ENCODE results near the gene CTNND2. TPM values are rescaled to one million over a fixed set of nuclear protein-coding genes. Genes with fewer than 3 reads are reported as not detected.

Gene CTNND2
- total and polyA plus RNA-seq, 8 donors: 9.2 to 62.8 (median 43.7) TPM

DNA sequence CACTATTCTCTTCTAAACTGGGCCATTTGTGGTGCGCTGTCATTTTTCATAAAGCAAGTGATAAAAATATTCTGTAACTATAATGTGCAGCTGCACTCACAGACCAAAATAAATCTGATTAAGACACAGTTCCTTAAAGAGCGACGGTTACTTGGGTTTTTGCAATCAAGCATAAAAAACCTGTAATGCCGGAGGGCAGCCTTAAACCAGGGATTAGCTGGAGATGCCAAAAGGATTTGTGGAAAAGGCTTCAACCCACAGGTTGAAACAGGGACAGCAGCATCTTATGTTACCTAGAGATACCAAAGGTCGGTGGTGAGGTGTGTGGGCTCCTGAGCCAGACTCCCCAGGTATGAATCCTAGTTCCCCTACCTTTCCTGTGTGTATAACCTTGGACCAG is 49.3 kb downstream of the CTNND2 start:
- Histone ChIP-seq H3K4me3 (no peak overlapping the region), H3K27ac (no peak overlapping the region), H3K27me3 (no peaks in the 10 kb centered on the region), H3K9me3 (no peaks in the 10 kb centered on the region), H3K4me1 (peaks cover 0 to 17% (median 16%) of the 10 kb centered on the region in 3 donors), H3K36me3 (no peaks in the 10 kb centered on the region)
- DNase-seq (no peak), ATAC-seq (no peak), FAIRE-seq (no peak)
- TF ChIP-seq, protein P1, sequence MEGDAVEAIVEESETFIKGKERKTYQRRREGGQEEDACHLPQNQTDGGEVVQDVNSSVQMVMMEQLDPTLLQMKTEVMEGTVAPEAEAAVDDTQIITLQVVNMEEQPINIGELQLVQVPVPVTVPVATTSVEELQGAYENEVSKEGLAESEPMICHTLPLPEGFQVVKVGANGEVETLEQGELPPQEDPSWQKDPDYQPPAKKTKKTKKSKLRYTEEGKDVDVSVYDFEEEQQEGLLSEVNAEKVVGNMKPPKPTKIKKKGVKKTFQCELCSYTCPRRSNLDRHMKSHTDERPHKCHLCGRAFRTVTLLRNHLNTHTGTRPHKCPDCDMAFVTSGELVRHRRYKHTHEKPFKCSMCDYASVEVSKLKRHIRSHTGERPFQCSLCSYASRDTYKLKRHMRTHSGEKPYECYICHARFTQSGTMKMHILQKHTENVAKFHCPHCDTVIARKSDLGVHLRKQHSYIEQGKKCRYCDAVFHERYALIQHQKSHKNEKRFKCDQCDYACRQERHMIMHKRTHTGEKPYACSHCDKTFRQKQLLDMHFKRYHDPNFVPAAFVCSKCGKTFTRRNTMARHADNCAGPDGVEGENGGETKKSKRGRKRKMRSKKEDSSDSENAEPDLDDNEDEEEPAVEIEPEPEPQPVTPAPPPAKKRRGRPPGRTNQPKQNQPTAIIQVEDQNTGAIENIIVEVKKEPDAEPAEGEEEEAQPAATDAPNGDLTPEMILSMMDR (IDR thresholded peaks at IDR 0.05): no peak
- intact Hi-C loops (cut with DNase I): no loop called here
- WGBS, 2 donors: 75 to 76% methylated on average over 5 of the region's 5 CpGs

DNA sequence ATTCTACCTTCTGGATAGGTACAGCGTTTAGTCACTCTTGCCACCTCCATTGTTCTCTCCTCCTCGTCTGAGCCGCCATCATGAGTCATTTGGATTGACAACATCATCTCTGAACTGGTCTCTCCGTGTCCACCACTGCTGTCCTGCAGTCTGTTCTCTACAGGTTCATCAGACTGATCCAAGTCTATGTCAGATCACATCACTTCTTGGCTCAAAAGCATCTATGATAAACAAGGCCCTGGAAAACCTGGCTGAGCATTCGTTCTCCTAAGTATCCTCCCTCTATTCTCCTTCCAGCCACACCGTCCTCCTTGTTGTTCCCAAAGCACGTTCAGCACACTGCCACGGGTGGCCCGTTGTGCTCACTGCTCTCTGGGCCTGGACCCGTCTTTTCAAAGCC is 50.5 kb downstream of the CTNND2 start:
- ATAC-seq: no peak
- H3K27me3 ChIP-seq: no peaks in the 10 kb centered on the region
- no peak overlapping the region for H3K27ac ChIP-seq
- H3K4me1 ChIP-seq: peaks cover 0 to 17% (median 16%) of the 10 kb centered on the region in 3 donors
- H3K9me3 ChIP-seq: no peaks in the 10 kb centered on the region
- intact Hi-C loops (cut with DNase I): no loop called here
- TF ChIP-seq, protein P1 (IDR thresholded peaks at IDR 0.05): no peak
- WGBS, 2 donors: 71 to 72% methylated on average over 10 of the region's 10 CpGs
- H3K4me3 ChIP-seq: no peak overlapping the region
- FAIRE-seq: no peak
- H3K36me3 ChIP-seq: no peaks in the 10 kb centered on the region
- DNase-seq: no peak

GRCh38 chr5:11853140-11853539 is 51.1 kb downstream of the CTNND2 start:
- TF ChIP-seq, protein P1 (IDR thresholded peaks at IDR 0.05): no peak
- FAIRE-seq (no peak), DNase-seq (no peak), ATAC-seq (no peak)
- peaks cover 0 to 17% (median 16%) of the 10 kb centered on the region in 3 donors for H3K4me1 ChIP-seq
- H3K27me3 ChIP-seq: no peaks in the 10 kb centered on the region
- peak overlapping the region in 1 of 4 donors; percentile 10 for H3K27ac ChIP-seq
- H3K4me3 ChIP-seq: no peak overlapping the region
- no peaks in the 10 kb centered on the region for H3K36me3 ChIP-seq
- intact Hi-C loops (cut with DNase I): no loop called here
- no peaks in the 10 kb centered on the region for H3K9me3 ChIP-seq

GRCh38 chr5:11852717-11853087 is 51.5 kb downstream of the CTNND2 start:
- Histone ChIP-seq H3K27ac (peak overlapping the region in 2 of 4 donors; percentile 6 to 10), H3K9me3 (no peaks in the 10 kb centered on the region), H3K4me3 (no peak overlapping the region), H3K4me1 (peaks cover 0 to 17% (median 16%) of the 10 kb centered on the region in 3 donors), H3K27me3 (no peaks in the 10 kb centered on the region), H3K36me3 (no peaks in the 10 kb centered on the region)
- FAIRE-seq (no peak), ATAC-seq (no peak), DNase-seq (no peak)
- TF ChIP-seq, protein P1 (IDR thresholded peaks at IDR 0.05): no peak
- intact Hi-C loops (cut with DNase I): no loop called here
- WGBS, 2 donors: 14 to 21% methylated on average over 1 of the region's 1 CpG

GRCh38 chr5:11851965-11852716 is 52.1 kb downstream of the CTNND2 start:
- TF ChIP-seq, protein P1 (IDR thresholded peaks at IDR 0.05): no peak
- peak; percentile 26 to 68 (median 58) for ATAC-seq

More at GRCh38 chr5:11851965-11852716, 52.1 kb downstream of the CTNND2 start:
- 49 to 52% methylated on average over 4 of the region's 4 CpGs for WGBS, 2 donors
- Histone ChIP-seq H3K4me1 (peaks cover 0 to 17% (median 16%) of the 10 kb centered on the region in 3 donors), H3K9me3 (no peaks in the 10 kb centered on the region), H3K27ac (peak overlapping the region in 2 of 4 donors; percentile 6 to 42), H3K4me3 (no peak overlapping the region), H3K27me3 (no peaks in the 10 kb centered on the region), H3K36me3 (no peaks in the 10 kb centered on the region)
- intact Hi-C loops (cut with DNase I): no loop called here
- FAIRE-seq (no peak), DNase-seq (no peak)
